GM12801 (cell line): Measurements from ENCODE around the gene CH25H.

ENCODE experiments used
- TF ChIP-seq, protein P1 (sequence below): IDR thresholded peaks from one replicate; pipeline ENCODE4 v1.5.1; 2011; ENCODE audit warnings: control low read depth; ENCODE audit not compliant: insufficient read length; ENCODE audit errors: extremely low read depth

Gene CH25H

DNA sequence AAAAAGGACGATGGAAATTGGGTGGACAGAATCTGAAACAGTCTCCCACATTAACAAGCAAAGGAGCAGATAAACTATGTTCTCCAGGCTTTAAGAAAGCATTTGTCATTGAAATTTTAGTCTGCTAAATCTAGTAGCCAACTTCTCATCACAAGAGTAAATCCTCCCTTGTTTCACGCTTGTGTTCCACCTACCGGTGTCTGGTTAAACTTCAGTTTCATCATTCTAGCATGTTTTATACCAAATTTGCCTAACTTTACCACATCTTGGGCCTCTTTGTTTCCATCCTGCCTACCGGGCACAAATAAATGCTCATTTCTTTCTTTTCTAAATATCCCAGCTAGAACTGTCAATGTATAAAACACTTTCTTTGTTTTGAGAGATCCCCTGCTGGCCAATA, 38.7 kb upstream of the CH25H start:
- TF ChIP-seq, protein P1, sequence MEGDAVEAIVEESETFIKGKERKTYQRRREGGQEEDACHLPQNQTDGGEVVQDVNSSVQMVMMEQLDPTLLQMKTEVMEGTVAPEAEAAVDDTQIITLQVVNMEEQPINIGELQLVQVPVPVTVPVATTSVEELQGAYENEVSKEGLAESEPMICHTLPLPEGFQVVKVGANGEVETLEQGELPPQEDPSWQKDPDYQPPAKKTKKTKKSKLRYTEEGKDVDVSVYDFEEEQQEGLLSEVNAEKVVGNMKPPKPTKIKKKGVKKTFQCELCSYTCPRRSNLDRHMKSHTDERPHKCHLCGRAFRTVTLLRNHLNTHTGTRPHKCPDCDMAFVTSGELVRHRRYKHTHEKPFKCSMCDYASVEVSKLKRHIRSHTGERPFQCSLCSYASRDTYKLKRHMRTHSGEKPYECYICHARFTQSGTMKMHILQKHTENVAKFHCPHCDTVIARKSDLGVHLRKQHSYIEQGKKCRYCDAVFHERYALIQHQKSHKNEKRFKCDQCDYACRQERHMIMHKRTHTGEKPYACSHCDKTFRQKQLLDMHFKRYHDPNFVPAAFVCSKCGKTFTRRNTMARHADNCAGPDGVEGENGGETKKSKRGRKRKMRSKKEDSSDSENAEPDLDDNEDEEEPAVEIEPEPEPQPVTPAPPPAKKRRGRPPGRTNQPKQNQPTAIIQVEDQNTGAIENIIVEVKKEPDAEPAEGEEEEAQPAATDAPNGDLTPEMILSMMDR: no peak

DNA sequence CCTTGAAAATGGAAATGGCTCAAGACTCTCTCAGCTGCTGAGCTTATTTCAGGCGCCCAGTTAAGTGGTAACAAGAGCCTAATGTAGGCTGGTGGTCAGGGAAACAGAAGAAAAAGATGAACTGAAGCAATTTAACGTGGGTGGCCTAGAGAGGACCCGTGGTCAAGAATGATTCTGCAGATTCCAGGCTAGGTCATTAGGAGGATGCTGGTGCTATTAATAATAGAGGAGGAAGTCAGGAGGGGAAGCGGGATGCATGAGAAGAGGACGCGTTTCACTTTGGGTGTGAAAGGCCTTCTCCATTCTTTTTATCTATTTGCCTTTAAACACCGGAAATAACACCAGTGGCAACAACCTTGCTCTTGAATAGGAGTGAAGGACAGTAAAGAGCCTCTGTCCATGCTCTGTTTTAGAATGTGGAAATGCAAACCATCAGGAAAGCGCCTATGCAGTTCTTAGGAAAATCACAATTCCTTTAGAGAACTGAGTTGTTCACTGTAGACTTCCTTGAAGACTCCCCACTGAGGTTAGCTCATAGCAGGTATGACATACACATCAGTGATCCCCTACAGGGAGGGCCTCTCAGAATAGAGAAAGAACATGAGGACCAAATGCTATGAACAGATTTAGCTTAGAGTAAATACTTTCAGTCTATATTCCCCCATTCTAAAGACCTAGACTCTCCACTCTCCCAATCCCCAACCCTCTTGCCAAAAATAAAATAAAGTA, 35.9 kb upstream of the CH25H start:
- TF ChIP-seq, protein P1: no peak

DNA sequence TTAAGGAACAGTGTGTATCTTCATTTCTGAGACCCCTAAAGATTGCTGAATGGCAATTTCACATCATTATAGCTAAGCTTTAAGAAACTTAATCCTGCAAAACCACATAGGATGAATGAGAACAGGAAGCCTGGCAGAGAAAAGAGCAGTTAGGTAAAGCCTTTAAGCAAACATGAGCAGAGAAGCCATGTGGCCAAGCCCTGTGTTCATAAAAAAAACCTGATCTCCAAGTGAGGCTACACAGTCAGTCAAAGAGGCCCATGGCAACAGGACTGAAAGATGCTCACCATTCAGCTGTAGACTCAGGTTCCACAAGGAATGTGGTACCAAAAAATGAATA, 35.2 kb upstream of the CH25H start:
- TF ChIP-seq, protein P1: no peak

DNA sequence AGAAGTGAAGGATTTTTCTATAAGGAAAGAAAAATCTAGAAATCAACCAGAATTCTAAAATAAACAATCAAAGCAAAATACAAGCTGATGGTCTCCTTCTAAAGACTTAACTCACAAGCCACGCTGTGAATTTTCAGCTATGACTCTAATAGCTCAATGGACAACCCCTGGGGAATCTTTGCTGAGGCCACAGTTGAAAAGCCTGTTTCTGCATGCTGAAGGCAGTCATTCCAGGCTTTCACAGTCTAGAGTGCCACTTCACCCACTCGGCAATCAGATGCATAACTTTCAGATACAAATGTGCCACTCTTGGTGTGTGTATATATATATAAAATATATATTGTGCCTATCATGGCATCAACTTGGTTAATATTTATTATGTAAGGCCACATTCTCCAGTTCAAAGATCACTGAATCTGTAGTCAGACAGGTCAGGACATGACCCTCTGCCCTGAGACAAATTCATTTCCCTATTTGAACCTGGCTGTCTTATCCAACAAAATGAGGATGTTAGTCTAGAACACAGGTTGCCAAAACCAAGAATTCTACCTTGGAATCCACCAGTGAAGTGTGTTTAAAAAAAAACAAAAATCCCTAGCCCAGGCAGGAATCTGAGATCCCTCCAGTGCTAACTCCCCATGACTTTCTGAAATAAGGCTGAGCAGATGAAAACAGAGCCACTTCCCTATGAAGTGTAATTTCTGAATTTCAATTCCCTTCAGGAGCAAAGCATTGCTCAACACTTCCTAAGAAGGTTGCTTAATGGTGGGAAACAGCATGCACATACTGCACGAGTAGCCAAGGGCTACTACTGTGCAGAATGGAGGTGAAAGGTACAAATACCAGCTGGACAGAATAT, 34.6 kb upstream of the CH25H start:
- TF ChIP-seq, protein P1: no peak

DNA sequence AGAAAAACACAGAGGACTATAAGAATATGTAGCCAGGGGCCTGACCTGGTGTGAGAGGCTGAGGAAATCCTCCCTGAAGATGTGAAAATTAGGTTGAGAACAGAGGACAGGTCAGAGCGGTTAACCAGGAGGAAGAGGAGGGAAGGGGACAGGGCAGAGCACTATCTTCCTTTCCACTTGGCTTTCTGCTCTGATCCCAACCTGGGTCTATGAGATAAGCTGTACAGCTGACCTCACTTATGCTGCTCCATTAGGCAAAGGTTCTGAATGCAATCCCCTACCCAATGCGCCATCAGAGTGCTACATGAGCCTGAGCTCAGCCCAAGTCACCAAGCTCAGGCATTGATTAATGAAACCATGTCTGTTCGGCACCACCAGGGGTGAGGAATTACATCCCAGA, 33.9 kb upstream of the CH25H start:
- TF ChIP-seq, protein P1: no peak

DNA sequence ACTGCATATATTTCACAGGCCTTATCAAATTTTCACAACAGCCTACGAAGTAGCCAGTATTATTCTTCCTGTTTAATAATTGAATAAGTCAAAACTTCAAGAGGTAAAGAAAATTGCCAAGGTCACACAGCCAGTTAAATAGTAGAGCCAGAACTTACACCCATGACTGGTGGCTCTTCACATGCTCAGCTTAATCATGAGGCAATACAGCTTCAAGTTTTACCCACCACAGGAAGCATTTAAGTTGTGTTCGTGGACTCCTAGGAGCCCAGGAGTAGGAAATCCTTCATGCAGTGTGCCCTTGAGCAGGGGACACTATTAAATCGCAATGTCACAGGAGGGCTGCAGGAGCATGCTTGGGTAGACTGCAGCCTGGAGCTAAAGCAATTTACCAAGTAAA, 33.4 kb upstream of the CH25H start:
- TF ChIP-seq, protein P1: no peak

DNA sequence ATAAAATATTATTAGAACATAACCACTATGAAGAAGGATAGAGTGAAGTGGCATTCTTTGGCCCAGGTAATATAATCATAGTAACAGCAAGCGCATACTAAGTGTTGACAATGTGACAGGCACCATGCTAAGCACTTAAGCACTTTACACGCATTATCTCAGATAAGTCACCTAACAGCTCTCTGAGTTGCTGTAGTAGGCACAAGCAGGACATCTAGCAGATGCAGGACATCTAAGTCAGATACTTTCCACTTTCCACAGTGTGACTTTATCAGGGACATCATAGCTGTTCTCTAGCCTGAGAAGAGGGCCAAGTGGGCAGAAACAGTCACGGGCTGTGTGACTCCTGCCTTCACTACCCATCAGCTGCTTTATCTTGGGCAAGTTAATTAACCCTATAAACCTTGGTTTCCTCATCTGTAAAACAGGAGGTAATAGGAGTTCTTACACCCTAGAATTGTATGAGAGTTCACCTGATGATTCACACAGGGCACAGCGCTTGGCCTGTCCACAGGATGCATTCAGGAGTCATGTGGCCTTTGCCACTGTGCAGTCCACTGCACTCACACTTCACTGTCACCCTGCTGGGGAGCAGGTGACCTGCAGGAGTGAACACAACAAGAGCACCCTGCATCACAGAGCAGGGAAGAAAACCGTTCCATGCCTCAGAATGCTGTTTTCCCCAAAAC, 32.0 kb upstream of the CH25H start:
- TF ChIP-seq, protein P1: no peak
